HG02973 (cell line): Measurements from ENCODE around the gene TRABD2B.

Source experiments
- ATAC-seq: cut with Tn5 transposase; IDR thresholded peaks from one replicate; pipeline ENCODE4 v1.9.1; 2021; ENCODE audit warnings: moderate library complexity; ENCODE audit not compliant: unreplicated experiment

TRABD2B gene

DNA sequence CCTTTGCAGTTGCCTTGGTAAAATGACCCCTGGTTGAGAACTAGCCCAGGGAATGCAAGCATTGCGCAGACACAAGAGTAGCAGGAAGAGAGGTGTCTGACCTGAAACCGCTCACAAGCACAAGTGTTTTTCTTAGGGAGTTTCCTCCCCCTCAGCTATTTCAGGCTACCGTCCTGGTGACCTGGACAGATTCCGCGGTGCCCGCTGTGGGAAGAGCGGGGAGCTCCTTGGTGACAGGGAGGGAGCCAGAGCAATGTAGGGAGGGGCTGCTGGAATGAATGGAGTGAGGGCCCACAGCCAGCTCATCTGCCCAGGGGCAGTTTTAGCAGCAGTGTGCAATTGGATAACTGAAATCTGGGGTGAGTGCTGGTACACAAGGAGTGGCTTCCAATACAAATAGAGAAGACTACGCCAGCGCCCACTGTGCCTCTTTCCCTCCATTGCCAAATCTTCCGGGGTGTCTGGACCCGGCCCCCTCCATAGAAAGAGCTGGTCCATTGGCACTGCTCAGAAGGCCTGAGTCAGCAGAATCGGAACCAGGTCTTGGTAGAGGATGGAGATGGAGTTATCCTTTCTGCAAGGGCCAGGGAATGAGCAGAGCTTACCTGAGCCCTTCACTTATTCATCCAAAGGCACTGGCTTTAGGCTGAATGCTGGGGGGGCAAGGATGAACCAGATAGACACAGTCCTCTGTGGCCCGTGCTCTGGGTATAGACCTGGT lies 82.8 kb downstream of the TRABD2B start:
- no peak for ATAC-seq

DNA sequence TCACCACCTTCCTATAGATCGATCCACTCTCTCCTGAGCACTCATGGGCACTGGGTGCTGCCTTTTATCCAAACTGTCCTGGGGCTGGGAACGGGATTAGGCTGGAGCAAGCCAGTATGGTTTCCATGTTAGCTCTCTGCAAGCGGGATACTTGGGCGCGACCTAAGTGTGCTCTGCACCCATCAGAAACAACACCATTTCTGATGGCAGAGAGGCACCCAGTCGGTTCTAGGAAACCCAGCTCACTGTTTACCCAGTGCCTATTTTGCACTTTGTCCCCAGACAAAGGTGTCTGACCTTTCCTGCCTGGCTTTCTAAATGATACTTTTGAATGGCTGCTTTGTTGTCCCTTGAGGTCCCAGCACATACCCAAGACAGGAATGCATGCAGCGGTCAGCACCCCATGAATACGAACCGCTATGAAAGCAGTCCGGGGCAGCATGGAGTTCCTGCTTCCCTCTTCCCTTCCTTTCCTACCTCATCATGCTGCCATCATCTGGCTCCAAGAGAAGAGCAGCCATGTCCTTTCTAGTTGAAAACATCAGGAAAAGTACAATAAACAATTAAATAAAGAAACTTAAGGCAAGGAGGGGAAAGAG lies 83.9 kb downstream of the TRABD2B start:
- ATAC-seq, result no peak

DNA sequence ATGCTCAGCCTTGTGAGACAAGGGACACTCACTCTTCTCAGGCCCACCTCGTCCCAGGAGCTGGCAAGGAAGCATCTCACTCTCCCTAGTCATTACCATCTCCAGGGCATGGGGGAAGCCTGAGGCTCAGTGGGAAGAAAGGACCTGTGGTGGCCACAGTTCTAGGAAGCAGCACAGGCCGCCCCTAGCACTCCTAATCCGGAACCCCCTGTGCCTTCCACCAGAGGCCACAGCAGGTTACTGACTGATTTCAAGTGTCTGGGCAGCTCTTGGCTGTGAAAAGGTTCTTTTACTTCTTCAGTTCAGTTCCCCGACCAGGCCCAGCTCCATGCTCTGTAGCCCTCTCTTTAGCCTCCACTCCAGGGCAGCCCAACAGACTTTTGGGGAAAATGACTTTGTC lies 84.4 kb downstream of the TRABD2B start:
- ATAC-seq, result no peak

DNA sequence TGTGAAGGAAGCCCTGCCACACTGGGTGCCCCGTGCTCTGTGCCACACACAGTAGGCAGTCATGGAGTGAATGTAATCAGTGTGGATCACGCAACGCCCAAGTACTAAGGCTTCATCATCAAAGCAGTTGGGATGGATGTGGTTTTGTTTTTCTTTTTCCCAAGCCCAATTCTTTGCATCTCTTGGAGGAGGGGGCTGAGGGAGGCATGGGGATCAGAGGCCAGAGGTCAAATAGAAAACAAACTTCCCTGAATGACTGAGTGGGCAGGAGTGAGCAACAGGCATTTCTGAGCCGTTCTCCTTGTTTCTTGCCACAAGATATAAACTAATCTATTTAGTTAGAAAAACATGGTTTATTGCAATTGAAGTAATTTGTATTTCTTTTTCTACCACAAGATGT lies 85.3 kb downstream of the TRABD2B start:
- ATAC-seq, result no peak

DNA sequence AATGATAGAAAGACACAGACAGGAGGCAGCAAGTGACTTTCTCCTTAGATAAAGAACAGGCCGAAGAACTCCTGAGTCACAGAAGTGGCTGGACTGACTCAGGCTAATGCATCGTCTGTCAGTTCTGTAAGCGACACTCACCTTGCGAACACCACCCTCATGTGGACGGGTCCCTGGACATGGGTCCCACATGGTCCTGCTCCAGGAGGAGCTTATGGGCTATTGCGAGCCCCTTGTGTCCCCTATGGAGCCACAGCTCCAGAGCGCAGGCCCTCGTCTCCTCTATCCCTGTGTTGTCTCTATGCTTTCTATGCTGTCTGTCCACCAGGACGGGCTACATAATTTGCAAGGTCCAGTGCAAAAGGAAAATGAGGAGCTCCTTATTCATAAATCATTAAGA lies 85.8 kb downstream of the TRABD2B start:
- no peak for ATAC-seq

DNA sequence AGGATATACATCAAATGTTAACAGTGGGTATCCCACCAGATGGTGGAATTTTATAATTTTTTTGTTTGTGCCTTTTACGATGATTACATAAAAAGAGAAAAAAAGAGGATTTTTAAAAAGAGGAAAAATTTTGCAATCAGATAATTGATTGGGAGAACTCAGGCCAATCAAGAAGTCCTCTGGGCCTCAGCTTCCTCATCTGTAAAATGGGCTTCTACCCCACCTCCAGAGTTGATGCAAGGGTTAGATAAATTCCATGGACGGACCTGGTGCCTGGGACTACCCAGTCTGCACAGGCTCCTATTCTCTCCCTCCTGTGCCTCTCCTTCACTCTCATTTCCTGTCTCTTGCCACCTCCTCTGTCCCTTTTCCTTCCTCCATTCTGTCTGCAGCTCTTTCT lies 88.9 kb downstream of the TRABD2B start:
- ATAC-seq, result no peak

DNA sequence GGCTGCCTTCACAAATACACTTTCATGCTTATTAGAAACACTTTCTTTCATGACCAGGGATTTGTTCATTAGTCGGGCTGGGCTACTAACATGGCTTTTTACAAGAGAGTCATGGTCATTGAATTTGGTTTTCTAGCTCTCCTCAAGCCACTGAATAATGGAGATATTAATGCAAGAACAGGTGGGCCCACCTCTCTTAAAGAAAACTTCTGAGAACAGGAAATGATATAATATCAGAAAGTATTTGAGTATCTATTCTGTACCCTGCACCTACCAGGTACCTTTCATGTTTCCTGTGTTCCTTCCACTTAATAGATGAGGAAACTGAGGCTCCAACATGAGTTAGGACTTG lies 90.0 kb downstream of the TRABD2B start:
- ATAC-seq, result no peak

DNA sequence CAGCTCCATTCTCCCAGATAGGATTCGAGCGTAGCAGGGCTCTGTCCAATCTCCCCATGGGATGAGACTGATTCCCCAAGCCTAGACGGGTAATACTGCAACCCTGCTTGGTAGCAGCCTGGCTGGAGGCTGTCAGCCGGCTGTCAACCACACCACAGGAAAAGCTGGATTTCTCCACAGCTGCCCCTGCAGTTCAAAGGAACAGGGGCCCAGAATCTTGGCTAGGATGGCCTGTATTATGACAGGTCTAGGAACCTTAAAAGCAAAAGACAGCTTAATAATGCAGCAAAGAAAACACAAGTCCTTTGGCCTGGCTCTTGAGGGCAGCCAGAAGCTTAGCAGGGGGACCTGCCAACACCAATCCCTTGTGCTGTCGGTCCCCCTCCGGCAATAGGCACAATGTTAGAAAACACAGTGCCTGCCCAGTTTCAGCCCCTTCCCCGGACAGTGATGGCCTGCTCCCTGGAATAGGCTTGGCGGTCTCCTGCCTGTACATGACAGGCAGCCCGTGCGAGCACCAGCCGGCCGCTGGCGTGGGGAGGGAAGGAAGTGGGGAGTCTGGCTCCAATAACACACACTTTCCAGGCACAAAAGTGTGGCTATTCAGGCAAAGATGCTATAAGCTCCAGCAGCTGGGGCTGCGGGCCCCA lies 90.5 kb downstream of the TRABD2B start:
- ATAC-seq, result no peak

DNA sequence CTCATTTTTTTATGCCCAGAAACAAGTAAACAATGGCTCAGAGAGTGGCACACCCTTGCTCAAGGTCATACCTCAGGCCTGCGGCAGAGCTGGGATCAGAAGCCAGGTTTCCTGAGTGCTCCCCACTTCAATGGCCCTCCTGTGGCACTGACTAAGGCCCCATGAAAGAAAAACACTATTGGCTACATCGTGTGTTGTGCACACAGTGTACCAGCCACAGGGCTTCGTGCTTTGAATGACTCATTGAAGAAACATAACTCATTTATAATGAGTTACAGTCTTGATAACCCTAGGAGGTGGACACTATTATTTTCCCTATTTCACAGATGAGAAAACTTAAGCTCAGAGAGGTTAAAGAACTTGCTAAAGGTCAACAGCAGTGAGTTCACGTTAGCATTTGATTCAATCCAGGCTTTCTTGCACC lies 91.2 kb downstream of the TRABD2B start:
- ATAC-seq, result no peak

DNA sequence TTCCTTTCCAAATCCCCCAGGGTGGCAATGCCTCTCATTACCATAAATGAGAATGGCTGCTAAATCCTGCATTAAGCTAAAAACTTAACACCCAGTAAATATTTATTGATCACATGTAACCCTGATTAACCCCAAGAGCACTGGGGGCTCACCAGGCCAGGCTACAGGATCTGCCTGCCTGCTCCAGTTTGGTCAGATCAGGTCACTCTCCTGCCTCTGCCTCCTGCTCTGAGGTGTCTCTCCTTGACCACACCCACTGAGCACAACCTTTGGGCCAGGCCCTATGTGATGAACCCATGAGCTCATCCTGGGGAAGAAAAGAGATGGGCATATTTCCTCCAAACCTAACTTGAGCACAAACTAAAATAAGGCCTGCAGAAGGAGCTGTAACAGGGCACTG lies 93.5 kb downstream of the TRABD2B start:
- no peak for ATAC-seq

DNA sequence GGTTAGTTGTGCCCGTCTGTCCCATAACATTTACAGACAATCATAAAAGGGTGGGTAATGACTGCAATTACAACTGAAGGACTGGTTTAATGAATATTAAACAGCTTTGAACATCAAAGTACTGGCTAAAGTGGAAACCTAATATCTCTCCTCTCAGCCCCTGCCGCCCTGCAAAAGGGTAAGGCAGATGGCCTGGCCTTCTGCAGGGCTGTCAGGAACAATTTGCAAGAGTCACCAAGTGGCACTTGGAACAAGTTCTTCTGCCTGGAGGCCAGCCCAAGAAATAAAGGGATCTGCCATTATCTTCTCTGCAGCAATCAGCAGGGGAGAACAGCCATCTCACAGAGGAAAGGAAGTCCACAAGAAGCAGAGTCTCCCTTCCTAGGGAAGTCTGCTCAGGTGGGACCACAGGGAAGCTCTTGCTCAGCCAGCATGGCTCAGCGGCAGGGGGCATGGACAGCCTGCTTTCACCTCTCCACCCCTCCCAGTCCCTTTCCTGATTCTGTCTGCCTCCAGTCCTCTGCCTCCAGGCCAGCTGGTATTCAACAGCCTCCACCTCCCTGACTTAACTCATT lies 96.1 kb downstream of the TRABD2B start:
- ATAC-seq, result no peak

DNA sequence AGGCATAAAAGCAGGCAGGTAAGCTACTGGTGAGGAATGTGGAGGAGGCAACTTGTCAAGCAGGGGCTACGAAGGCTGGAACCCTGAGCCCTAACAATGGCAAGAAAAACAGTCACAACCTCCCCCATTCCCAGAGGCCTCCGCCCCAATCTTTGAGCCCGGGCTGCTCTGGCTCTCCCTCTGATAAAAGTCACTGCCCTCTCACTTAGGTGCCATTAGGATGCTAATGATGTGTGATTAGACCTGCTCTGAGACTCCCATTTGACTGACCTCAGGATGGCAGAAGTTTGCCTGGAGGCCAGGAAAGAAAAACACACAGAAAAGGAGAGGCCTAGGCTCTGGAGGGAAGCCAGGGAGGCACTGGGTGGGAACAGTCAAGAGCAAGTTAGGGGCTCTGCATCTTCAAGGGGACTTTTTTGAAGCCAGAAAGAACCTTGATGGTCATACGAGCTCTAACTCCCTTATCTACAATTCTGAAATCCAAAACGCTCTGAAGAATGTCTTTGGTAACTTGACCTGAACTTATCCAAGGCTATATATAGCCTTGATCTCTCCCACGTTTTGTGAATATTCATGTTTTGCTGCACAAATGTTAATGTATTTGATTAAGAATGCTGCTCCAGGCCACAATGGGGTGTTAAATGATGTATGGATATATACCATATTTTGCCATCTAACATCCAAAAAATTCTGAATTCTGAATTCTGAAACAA lies 98.9 kb downstream of the TRABD2B start:
- no peak for ATAC-seq

DNA sequence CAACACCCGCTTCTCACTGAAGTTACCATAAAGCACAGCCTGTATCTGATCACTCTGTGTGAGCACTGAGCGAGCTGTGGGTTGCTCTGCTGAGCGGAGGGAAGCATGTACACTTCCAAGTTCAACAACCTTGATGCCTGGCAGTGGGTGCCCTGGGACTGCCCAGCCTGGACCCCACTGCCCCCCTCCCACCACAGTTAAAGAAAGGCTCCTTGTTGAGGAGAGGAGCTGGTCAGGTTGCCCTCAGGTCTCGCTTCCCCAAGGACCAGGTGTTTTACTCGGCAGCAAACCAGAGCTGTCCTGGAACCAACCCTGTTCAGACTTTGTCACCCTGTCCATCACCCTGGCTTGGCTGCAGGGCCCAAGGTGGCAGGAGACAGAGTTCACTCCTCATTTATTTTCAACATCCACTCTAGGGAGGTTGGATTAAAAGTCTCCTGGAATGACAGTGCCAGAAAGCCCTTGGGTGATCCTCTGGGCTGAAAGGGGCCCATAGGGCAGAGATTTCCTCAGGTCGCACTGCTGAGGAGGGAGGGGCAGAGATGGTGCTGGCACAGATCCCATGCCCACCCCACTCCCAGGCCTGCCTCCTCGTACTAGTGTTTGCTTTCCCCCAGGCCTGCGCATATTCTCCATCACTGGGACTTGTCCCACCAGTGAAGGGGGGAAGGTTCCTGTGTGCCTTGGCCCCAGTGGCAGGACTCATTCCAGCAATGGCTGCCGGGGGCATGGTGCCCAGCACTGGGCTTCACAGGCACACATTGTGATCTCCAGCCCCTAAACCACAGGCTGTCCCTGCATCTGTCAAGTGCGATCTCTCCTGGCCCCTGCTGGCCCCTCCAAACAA lies 101.7 kb downstream of the TRABD2B start:
- no peak for ATAC-seq

DNA sequence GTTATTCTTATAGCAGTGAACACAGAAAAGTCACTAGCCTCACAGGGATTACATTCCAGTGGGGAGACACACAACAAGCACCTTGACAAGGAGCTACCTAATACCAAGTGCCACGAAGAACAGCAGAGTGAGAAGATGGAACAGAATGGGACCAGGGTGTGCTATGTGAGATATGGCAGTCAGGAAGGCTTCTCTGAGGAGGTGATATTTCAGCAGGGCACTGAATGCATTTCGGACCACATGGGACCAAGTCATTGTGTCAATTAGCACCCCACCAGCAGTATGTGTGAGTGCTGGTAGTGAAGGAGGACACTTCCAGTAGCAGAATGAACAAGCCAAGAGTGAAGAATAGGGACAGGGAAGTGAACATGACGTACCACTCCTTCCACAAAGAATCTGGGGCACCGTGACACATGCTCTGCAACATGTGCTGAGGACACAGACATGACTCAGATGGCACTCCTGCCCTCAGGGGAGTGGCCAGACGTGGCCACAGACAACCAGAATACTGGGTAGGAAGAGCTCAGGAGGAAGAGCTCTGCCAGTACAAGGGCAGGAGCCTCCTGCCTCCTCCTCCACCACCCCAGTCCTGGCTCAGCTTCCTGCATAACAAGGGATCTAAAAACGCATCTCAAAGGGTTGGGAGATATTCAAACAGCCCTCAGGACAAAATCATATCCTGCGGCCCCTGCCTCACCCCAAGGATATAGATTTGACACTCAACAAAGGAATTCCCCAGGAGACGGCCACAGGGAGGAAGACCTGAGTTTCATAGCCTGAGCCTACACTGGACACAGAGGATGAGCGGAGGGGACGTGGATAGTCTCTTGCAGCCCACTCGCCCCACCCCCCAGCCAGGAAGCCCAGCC lies 102.5 kb downstream of the TRABD2B start:
- ATAC-seq, result no peak

DNA sequence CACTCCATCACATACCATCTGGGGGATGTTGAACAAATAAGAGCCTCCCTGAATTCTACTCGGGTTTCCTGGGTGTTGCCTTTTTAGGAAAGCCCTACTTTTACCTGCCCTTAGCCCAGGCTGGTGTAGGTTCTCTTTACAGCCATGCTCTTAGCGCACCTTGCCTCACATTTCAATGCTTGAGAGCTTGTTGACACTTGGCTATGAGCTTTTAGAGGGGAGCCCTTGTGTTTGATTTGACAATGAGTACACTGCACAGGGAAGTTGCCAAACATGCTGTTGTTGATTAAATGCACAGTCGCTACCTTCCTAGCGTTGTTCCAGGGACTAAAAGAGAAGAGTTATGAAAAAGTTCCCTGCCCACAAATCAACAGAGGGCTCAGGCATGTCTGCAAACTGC lies 103.8 kb downstream of the TRABD2B start:
- ATAC-seq, result no peak

DNA sequence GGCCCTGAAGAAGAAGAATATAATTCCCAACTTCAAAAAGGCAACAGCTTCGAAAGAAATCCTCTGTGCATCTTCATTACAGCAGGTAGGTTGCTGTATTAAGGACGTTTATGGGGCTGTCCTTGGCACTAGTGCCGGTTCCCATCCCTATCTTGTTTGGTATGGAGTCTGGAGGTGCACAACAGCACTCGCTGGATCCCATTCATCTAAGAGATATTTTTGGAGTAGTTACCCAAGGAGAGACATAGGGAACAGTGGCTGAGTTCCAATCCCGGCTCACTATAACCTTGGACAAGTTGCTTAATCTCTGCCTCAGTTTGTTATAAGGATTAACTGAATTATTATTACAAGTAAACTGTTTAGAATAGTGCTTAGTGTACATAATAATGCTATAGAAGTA lies 106.4 kb downstream of the TRABD2B start:
- no peak for ATAC-seq

DNA sequence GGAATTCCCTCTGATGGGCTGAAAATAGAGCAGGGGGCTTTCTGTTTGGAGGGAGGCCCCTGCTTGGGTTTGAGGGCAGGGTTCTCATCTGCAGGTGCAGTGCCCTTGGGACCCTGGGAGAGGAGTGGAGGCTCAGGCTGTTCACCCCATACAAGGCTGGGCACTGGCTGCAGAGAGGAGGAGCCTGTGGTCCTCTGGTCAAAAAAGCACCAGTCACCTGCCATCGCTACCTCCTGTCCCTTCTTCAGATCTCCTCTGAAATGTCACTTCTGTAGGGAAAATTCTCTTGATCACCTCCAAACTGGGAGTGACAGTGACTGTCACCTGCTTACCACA lies 108.9 kb downstream of the TRABD2B start:
- no peak for ATAC-seq

DNA sequence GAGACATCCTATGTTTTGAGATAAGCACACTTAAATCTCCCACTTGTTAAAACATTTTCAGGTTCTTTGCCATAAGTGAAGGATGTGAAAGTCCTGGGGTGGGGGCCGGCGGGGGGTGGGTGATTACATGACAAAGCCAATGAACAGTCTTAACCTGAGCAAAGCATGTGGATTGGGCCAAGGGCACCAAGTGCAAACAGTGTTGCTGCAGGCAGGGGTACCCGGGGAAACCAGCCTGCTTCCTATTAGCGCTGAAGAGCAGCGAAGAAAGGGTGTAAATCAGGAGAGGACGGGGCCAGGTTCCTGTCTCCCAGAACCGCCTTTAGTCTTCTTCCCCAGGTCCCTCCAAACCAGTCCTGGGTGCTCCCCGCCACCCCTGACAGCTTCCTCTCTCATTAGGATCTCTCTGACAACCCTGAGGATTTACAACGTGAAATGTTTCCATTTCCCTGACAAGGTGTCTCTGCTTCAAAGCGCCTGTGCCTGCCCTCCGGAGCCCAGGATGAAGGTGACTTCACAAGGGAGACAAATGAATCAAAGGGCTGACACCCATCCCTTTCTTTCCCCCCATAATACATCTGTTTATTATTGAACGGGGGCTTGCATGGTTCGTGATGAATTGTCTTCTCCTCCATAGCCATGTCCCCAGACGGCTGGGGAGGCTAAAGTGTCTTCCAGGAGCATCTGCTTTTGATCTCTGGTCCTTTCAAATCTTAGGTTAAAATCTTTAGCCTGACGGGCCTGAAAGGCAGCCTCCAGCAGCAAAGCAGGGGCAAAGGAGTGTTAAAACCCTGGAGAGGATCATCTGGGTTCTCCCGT lies 109.5 kb downstream of the TRABD2B start:
- ATAC-seq, result no peak

DNA sequence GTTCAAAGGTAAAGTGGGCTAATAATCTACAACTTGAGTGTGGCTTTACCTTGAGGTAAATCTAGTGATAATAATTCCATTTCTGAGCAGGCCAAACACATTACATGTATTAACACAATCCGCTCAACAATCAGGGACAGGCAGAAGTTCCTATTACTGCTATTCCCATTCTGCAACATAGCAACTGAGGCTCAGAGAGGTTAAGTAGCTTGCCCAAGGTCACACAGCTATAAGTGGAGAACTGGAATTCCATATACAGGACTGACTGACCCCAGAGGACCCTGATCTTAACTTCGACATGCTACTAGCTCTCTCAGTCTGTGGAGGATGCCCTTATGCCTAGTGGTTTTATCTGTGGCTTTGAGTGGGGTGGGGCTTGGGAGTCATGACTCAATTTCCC lies 110.1 kb downstream of the TRABD2B start:
- no peak for ATAC-seq
